SIG-M5 treated with dmso at 0.1 percent for 504 hours (cell line): ENCODE results near the gene TRAIP.
"Not testable (repeated sequence)": the region's sequence is repeated elsewhere in the genome, so short reads cannot be mapped to it uniquely, and the experiment has no call there.

Experiments used
- DNase-seq: peaks from one replicate; lab custom pipeline; 2025; ENCODE audit not compliant: unreplicated experiment; lab: John Stamatoyannopoulos, UW

TRAIP gene

GRCh38 chr3:49831341-49831740 lies 25.0 kb downstream of the TRAIP start:
- no peak for DNase-seq

GRCh38 chr3:49826016-49826415 lies 30.3 kb downstream of the TRAIP start:
- no peak for DNase-seq

- DNase-seq, result not testable (repeated sequence)
Observed at GRCh38 chr3:49823131-49823530, 33.2 kb downstream of the TRAIP start.

GRCh38 chr3:49813497-49814174 lies 42.7 kb downstream of the TRAIP start, which contains the start of gene UBA7:
TSS of gene UBA7 (minus strand) at chr3:49813953. CDS start at chr3:49813787, 166 bp downstream.
- peak; percentile 6 for DNase-seq

GRCh38 chr3:49812916-49813496 lies 43.4 kb downstream of the TRAIP start:
- DNase-seq, result no peak

GRCh38 chr3:49807431-49808114 lies 48.8 kb downstream of the TRAIP start:
- DNase-seq, result no peak

GRCh38 chr3:49806850-49807249 lies 49.5 kb downstream of the TRAIP start:
- no peak for DNase-seq

GRCh38 chr3:49805897-49806701 lies 50.3 kb downstream of the TRAIP start:
- DNase-seq, result peak; percentile 88

GRCh38 chr3:49805367-49805782 lies 51.0 kb downstream of the TRAIP start:
- DNase-seq, result peak; percentile 85

GRCh38 chr3:49804141-49805041 lies 52.0 kb downstream of the TRAIP start:
- DNase-seq, result no peak

GRCh38 chr3:49803465-49804140 lies 52.8 kb downstream of the TRAIP start:
- DNase-seq, result peak; percentile 65

- peak; percentile 79 for DNase-seq
Observed at GRCh38 chr3:49802719-49803464, 53.5 kb downstream of the TRAIP start, which contains the start of gene INKA1. TSS of gene INKA1 (plus strand) at chr3:49803261. CDS start at chr3:49803393, 132 bp downstream.

GRCh38 chr3:49801160-49801559 lies 55.2 kb downstream of the TRAIP start:
- no peak for DNase-seq

- peak; percentile 45 for DNase-seq
Observed at GRCh38 chr3:49799761-49800160, 56.6 kb downstream of the TRAIP start, which contains the start of gene CDHR4. TSS of gene CDHR4 (minus strand) at chr3:49799873. CDS start at chr3:49799812, 61 bp downstream.

- DNase-seq, result no peak
Observed at GRCh38 chr3:49799105-49799504, 57.3 kb downstream of the TRAIP start.

- DNase-seq, result no peak
Observed at GRCh38 chr3:49794926-49795905, 61.1 kb downstream of the TRAIP start.

GRCh38 chr3:49794431-49794830 lies 61.9 kb downstream of the TRAIP start:
- no peak for DNase-seq
